Tibial nerve (tissue), 4 donors: Measurements from ENCODE around the gene NKX1-2. TPM values are rescaled to one million over a fixed set of nuclear protein-coding genes. Genes with fewer than 3 reads are reported as not detected.

ENCODE experiments used
- DNase-seq, 2 donors: peaks; one replicate each; pipeline ENCODE4 v3.0.0-alpha.2; 2019; ENCODE audit warnings: low spot score in 2 of 2
- H3K27ac ChIP-seq, 4 donors: fragments of 200-600 bp; sonication (generic) in 3 of 4; one replicate each; pipeline ENCODE4 v1.5.1; 2017 to 2019; ENCODE audit warnings: mild to moderate bottlenecking in 1 of 4
- H3K27me3 ChIP-seq, 2 donors: fragments of 200-600 bp; sonication (generic) in 1 of 2; one replicate each; pipeline versions ENCODE4 v1.5.1 to v1.6.0; 2017 to 2019
- H3K36me3 ChIP-seq, 3 donors: fragments of 200-600 bp; sonication (generic); one replicate each; pipeline ENCODE4 v1.5.1; 2018 to 2019
- H3K4me1 ChIP-seq, 4 donors: fragments of 200-600 bp; sonication (generic) in 3 of 4; one replicate each; pipeline ENCODE4 v1.5.1; 2017 to 2019
- H3K4me3 ChIP-seq, 4 donors: fragments of 200-600 bp; sonication (generic) in 3 of 4; one replicate each; pipeline ENCODE4 v1.5.1; 2017 to 2019; ENCODE audit warnings: mild to moderate bottlenecking in 1 of 4, moderate library complexity in 1 of 4
- H3K9me3 ChIP-seq, 4 donors: fragments of 200-600 bp; sonication (generic) in 3 of 4; one replicate each; pipeline ENCODE4 v1.5.1; 2017 to 2019
- EP300 ChIP-seq, 2 donors: sonication (generic); formaldehyde crosslinking; IDR thresholded peaks; one replicate each; pipeline ENCODE4 v1.6.1; 2017; ENCODE audit warnings: antibody characterized with exemption in 2 of 2, mild to moderate bottlenecking in 1 of 2
- POLR2A ChIP-seq, 2 donors: fragments of 450-650 bp; IDR thresholded peaks; one replicate each; pipeline ENCODE4 v1.6.1; 2017; ENCODE audit warnings: antibody characterized with exemption in 2 of 2, mild to moderate bottlenecking in 2 of 2, moderate library complexity in 2 of 2
- WGBS, 2 donors: methylation state at CpG; one replicate each; pipeline ENCODE4 v1.1.5; 2018; 5-methylcytosine and 5-hydroxymethylcytosine counted together
- total RNA-seq, 4 donors: library from RNA; depleted of rRNA; stranded (reverse); fragments of >200 nt; gene quantifications; one replicate each; pipeline ENCODE4 v1.1.0, GENCODE V29; 2016
- TF ChIP-seq, protein P1 (sequence below), 5 experiments: fragments of 200-600 bp in 3 of 5; fragments of 450-650 bp in 2 of 5; sonication (generic) in 3 of 5; IDR thresholded peaks; one replicate each; pipeline ENCODE4 v1.5.1; 2016 to 2019; ENCODE audit warnings: antibody characterized with exemption in 5 of 5, mild to moderate bottlenecking in 3 of 5, moderate library complexity in 2 of 5

The NKX1-2 gene
- total RNA-seq, 4 donors from 2014 or later: not detected

- H3K9me3 ChIP-seq: no peaks in the 10 kb centered on the region
- DNase-seq: no peak
- no peaks in the 10 kb centered on the region for H3K27me3 ChIP-seq
- WGBS, 2 donors: 88 to 90% methylated on average over 2 of the region's 2 CpGs
- peaks cover 0 to 6% (median 0%) of the 10 kb centered on the region in 4 donors for H3K4me1 ChIP-seq
- no peak overlapping the region for H3K4me3 ChIP-seq
- H3K27ac ChIP-seq: no peak overlapping the region
- H3K36me3 ChIP-seq: peaks cover 8 to 78% (median 19%) of the 10 kb centered on the region in 3 donors
- TF ChIP-seq, protein P1, sequence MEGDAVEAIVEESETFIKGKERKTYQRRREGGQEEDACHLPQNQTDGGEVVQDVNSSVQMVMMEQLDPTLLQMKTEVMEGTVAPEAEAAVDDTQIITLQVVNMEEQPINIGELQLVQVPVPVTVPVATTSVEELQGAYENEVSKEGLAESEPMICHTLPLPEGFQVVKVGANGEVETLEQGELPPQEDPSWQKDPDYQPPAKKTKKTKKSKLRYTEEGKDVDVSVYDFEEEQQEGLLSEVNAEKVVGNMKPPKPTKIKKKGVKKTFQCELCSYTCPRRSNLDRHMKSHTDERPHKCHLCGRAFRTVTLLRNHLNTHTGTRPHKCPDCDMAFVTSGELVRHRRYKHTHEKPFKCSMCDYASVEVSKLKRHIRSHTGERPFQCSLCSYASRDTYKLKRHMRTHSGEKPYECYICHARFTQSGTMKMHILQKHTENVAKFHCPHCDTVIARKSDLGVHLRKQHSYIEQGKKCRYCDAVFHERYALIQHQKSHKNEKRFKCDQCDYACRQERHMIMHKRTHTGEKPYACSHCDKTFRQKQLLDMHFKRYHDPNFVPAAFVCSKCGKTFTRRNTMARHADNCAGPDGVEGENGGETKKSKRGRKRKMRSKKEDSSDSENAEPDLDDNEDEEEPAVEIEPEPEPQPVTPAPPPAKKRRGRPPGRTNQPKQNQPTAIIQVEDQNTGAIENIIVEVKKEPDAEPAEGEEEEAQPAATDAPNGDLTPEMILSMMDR (IDR thresholded peaks at IDR 0.05): no peak
- TF ChIP-seq EP300 (IDR thresholded peaks at IDR 0.05): no peak
- no peak for TF ChIP-seq POLR2A (IDR thresholded peaks at IDR 0.05)
These were observed 42.4 kb downstream of the NKX1-2 start for GRCh38 chr10:124407456-124407855.

- Histone ChIP-seq H3K4me1 (peaks cover 0 to 5% (median 0%) of the 10 kb centered on the region in 4 donors), H3K4me3 (no peak overlapping the region), H3K9me3 (no peaks in the 10 kb centered on the region), H3K27me3 (no peaks in the 10 kb centered on the region), H3K27ac (no peak overlapping the region), H3K36me3 (peaks cover 8 to 98% (median 19%) of the 10 kb centered on the region in 3 donors)
- 57 to 59% methylated on average over 8 of the region's 8 CpGs for WGBS, 2 donors
- no peak for TF ChIP-seq EP300 (IDR thresholded peaks at IDR 0.05)
- TF ChIP-seq, protein P1 (IDR thresholded peaks at IDR 0.05): peak; percentile 40 to 62 (median 44)
- DNase-seq: peak in 1 of 2 donors; percentile 31
These were observed 46.3 kb downstream of the NKX1-2 start for GRCh38 chr10:124403548-124403947.

GRCh38 chr10:124402273-124402672 is 47.6 kb downstream of the NKX1-2 start:
- WGBS, 2 donors: 31 to 37% methylated on average over 2 of the region's 2 CpGs
- peaks cover 5 to 100% (median 19%) of the 10 kb centered on the region in 3 donors for H3K36me3 ChIP-seq
- no peaks in the 10 kb centered on the region for H3K27me3 ChIP-seq
- H3K4me1 ChIP-seq: peaks cover 0 to 5% (median 0%) of the 10 kb centered on the region in 4 donors
- H3K9me3 ChIP-seq: no peaks in the 10 kb centered on the region
- H3K4me3 ChIP-seq: no peak overlapping the region
- no peak overlapping the region for H3K27ac ChIP-seq
- no peak for TF ChIP-seq POLR2A (IDR thresholded peaks at IDR 0.05)
- TF ChIP-seq EP300 (IDR thresholded peaks at IDR 0.05): no peak
- TF ChIP-seq, protein P1 (IDR thresholded peaks at IDR 0.05): no peak
- no peak for DNase-seq

DNA sequence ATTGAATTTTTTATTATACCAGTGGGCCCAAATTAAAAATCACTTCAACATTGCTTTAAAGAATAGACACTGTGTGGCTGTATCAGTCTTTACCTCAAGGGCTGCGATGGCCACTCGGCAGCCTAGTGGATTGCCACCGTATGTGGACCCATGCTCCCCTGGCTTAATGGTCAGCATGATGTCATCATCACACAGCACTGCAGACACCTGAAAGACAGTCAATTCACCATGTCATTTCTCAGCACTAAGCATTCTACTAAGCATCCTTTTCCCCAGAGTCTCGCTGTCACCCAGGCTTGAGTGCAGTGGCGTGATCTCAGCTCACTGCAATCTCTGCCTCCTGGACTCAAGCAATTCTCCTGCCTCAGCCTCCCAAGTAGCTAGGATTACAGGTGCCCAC is 48.2 kb downstream of the NKX1-2 start:
- no peaks in the 10 kb centered on the region for H3K9me3 ChIP-seq
- H3K27ac ChIP-seq: no peak overlapping the region
- DNase-seq: no peak
- WGBS, 2 donors: 94 to 96% methylated on average over 5 of the region's 5 CpGs
- peaks cover 5 to 100% (median 19%) of the 10 kb centered on the region in 3 donors for H3K36me3 ChIP-seq
- peaks cover 0 to 5% (median 0%) of the 10 kb centered on the region in 4 donors for H3K4me1 ChIP-seq
- no peaks in the 10 kb centered on the region for H3K27me3 ChIP-seq
- H3K4me3 ChIP-seq: no peak overlapping the region
- no peak for TF ChIP-seq POLR2A (IDR thresholded peaks at IDR 0.05)
- TF ChIP-seq, protein P1 (IDR thresholded peaks at IDR 0.05): no peak
- TF ChIP-seq EP300 (IDR thresholded peaks at IDR 0.05): no peak

Other genes with a start within 250 kb of the NKX1-2 start
- gene OAT, start 31.1 kb downstream of the NKX1-2 start, total RNA-seq: 10 to 100 TPM; 43.0 to 67.9 (median 58.3) TPM
- 100 to 1,000 TPM in 2 of 4 donors, 10 to 100 TPM in 2; 25.5 to 211 (median 123) TPM for gene LHPP, start 11.8 kb upstream of the NKX1-2 start, total RNA-seq